NK-92 treated with Interleukin-12 subunit alpha and Interleukin-12 subunit beta, amount 100 ng/mL, for 24 hours (cell line): ENCODE data around the gene OSTN.

ENCODE experiments used
- DNase-seq: peaks from one replicate; lab custom pipeline; 2025; lab: John Stamatoyannopoulos, UW

OSTN gene

GRCh38 chr3:191313296-191313695, 114.3 kb downstream of the OSTN start:
- no peak for DNase-seq

- DNase-seq, result no peak
These were observed 115.2 kb downstream of the OSTN start for GRCh38 chr3:191314109-191314728.
